Thyroid gland (tissue), 4 donors: Measurements from ENCODE around the gene GALNT15. TPM values are rescaled to one million over a fixed set of nuclear protein-coding genes. Genes with fewer than 3 reads are reported as not detected.

Source experiments
- DNase-seq, 2 donors: peaks; one replicate each; pipeline ENCODE4 v3.0.0-alpha.2; 2019
- H3K27ac ChIP-seq, 3 donors: fragments of 200-600 bp; sonication (generic); 1 replicate in 2 of 3; 2 replicates in 1 of 3; pipeline ENCODE4 v1.5.1; 2016 to 2019; ENCODE audit warnings: mild to moderate bottlenecking in 1 of 3, moderate library complexity in 1 of 3
- H3K27me3 ChIP-seq: fragments of 200-600 bp; sonication (generic); one replicate; pipeline ENCODE4 v1.5.1; 2019
- H3K36me3 ChIP-seq, 2 donors: fragments of 200-600 bp; sonication (generic); one replicate each; pipeline ENCODE4 v1.5.1; 2016 to 2019
- H3K4me1 ChIP-seq, 2 donors: fragments of 200-600 bp; sonication (generic); one replicate each; pipeline ENCODE4 v1.5.1; 2017 to 2019
- H3K4me3 ChIP-seq, 3 donors: fragments of 200-600 bp; sonication (generic); replicated peaks in 1 of 3; 1 replicate in 2 of 3; 2 replicates in 1 of 3; pipeline ENCODE4 v1.5.1; 2016; ENCODE audit warnings: mild to moderate bottlenecking in 1 of 3
- H3K9me3 ChIP-seq: fragments of 200-600 bp; sonication (generic); one replicate; pipeline ENCODE4 v1.5.1; 2017
- POLR2A ChIP-seq, 2 donors: fragments of 450-650 bp; IDR thresholded peaks; one replicate each; pipeline ENCODE4 v1.6.1; 2017; ENCODE audit warnings: antibody characterized with exemption in 2 of 2, mild to moderate bottlenecking in 2 of 2, moderate library complexity in 1 of 2
- WGBS, 2 donors: methylation state at CpG; one replicate each; pipeline ENCODE4 v1.1.5; 2017; 5-methylcytosine and 5-hydroxymethylcytosine counted together
- intact Hi-C: fragments of 100-400 bp; cut with DNase I; formaldehyde crosslinking; loops from one replicate; pipeline ENCODE4 v1.15.1; 2023
- total RNA-seq, 4 donors: library from RNA; depleted of rRNA; stranded (reverse); fragments of >200 nt; gene quantifications; one replicate each; pipeline ENCODE4 v1.2.3, GENCODE V29; 2016
- TF ChIP-seq, protein P1 (sequence below), 6 experiments: fragments of 200-600 bp in 3 of 6; fragments of 450-650 bp in 3 of 6; sonication (generic) in 3 of 6; IDR thresholded peaks; one replicate each; pipeline ENCODE4 v1.5.1; 2016 to 2019; ENCODE audit warnings: antibody characterized with exemption in 6 of 6, mild to moderate bottlenecking in 2 of 6, inconsistent platforms in 1 of 6, moderate library complexity in 1 of 6

Gene GALNT15
- total RNA-seq, 4 donors from 2014 or later = 21.3 to 226 (median 49.4) TPM

DNA sequence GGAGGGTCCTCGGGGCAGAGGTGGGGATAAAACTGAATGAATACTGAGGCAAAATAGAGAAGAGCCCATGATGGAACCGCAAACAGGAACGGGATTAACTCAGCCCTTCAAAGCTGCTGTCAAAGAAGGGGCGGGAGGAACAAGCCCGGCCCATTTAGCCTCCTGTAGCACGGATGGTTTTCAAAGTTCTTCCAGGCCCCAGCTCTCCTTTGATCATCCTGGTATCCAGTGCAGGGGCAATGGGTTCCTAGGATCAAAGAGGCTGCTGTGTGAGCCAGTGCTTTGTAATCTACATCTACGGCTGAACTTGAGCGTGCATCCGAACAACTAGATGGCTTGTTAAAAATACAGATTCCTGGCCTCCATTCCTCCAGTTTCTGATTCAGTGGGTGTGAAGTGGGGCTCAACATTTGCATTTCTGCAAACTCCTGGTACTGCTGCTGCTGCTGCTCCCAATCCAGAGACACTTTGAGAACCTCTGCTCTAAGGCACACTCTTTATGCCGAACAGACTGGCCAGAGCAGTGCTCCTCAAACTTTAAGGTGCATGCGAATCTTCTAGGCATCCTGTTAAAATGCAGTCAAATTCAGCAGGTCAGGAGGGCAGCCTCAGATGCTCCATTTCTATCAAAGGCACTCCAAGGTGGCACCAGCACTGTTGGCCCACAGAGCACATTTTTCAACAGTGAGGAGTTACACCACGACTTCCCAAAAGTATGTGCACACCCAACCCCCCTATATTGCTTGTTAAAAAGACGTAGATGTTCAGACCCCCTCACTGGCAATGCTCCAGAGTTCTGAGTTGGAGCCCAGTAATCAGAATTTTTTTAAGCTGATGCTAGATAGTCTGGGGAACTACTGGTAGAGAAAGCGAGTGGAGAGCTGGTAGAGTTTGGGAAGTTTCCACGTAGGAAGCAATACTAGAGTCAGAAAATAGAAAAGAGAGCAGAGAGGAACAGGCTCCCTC, 5.6 kb downstream of the GALNT15 start:
- no peak for DNase-seq

DNA sequence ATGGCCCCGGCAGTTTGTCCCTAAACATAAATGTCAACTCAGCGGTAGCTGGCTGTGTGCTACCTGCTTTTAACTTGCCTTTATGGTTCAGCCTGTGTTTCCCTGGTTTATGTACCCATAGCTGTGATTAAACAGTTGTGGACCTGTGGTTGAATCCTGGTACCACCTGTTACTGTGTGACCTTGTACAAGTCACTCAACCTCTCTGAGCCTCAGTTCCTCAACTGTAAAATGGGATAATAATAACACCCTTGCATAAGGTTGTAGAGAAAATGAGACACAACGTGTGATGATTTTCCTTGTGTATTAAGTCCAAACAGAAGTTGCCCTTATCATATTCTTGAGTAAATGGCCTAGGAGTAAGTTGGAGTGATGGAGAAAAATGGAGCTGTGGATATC, 6.3 kb downstream of the GALNT15 start:
- no peaks in the 10 kb centered on the region for H3K9me3 ChIP-seq
- H3K27me3 ChIP-seq = no peaks in the 10 kb centered on the region
- TF ChIP-seq, protein P1, sequence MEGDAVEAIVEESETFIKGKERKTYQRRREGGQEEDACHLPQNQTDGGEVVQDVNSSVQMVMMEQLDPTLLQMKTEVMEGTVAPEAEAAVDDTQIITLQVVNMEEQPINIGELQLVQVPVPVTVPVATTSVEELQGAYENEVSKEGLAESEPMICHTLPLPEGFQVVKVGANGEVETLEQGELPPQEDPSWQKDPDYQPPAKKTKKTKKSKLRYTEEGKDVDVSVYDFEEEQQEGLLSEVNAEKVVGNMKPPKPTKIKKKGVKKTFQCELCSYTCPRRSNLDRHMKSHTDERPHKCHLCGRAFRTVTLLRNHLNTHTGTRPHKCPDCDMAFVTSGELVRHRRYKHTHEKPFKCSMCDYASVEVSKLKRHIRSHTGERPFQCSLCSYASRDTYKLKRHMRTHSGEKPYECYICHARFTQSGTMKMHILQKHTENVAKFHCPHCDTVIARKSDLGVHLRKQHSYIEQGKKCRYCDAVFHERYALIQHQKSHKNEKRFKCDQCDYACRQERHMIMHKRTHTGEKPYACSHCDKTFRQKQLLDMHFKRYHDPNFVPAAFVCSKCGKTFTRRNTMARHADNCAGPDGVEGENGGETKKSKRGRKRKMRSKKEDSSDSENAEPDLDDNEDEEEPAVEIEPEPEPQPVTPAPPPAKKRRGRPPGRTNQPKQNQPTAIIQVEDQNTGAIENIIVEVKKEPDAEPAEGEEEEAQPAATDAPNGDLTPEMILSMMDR (IDR thresholded peaks at IDR 0.05) = no peak
- no peak for TF ChIP-seq POLR2A (IDR thresholded peaks at IDR 0.05)
- no peak for DNase-seq
- WGBS, 2 donors = 88% methylated on average over 3 of the region's 3 CpGs
- H3K4me3 ChIP-seq = no peak overlapping the region
- intact Hi-C loops = no loop called here
- H3K4me1 ChIP-seq = no peaks in the 10 kb centered on the region
- no peaks in the 10 kb centered on the region for H3K36me3 ChIP-seq
- no peak overlapping the region for H3K27ac ChIP-seq

More for the DNA sequence above, 5.6 kb downstream of the GALNT15 start:
- Histone ChIP-seq H3K4me1 (peaks cover 2% of the 10 kb centered on the region in 2 donors), H3K27me3 (no peaks in the 10 kb centered on the region), H3K27ac (no peak overlapping the region), H3K4me3 (peak overlapping the region in 1 of 3 donors; percentile 27), H3K9me3 (no peaks in the 10 kb centered on the region), H3K36me3 (no peaks in the 10 kb centered on the region)
- WGBS, 2 donors = 86 to 90% methylated on average over 15 of the region's 15 CpGs
- intact Hi-C loops = loop anchor here (10.0 kb wide), 1 partner anchor 365 kb away; no protein-coding TSS in a partner anchor
- no peak for TF ChIP-seq POLR2A (IDR thresholded peaks at IDR 0.05)
- TF ChIP-seq, protein P1 (IDR thresholded peaks at IDR 0.05) = no peak

DNA sequence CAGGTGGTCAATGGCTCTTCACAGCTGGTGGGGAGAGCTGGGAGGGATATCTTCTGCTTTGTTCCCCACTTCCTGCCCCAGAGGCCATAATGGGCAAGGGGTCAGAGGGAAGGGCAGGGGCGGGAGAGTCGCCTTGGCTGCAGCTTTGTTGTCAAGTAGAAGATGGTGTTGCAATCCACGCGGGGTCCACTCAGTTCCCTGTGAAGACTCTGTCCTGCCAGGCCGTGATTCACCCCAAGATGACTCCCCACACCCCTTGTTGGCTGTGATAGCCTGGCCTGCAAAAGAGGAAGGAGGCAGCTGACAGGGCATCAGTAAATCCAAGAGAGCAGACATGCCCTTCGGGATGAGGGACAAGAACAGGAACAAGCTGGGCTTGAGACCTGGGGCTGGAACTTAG, 6.9 kb downstream of the GALNT15 start:
- H3K4me1 ChIP-seq = no peaks in the 10 kb centered on the region
- no peaks in the 10 kb centered on the region for H3K27me3 ChIP-seq
- H3K27ac ChIP-seq = no peak overlapping the region
- intact Hi-C loops = no loop called here
- 63 to 86% methylated on average over 6 of the region's 6 CpGs for WGBS, 2 donors
- peak; percentile 30 to 42 for DNase-seq
- no peaks in the 10 kb centered on the region for H3K36me3 ChIP-seq
- no peaks in the 10 kb centered on the region for H3K9me3 ChIP-seq
- TF ChIP-seq, protein P1 (IDR thresholded peaks at IDR 0.05) = no peak
- TF ChIP-seq POLR2A (IDR thresholded peaks at IDR 0.05) = no peak
- no peak overlapping the region for H3K4me3 ChIP-seq

DNA sequence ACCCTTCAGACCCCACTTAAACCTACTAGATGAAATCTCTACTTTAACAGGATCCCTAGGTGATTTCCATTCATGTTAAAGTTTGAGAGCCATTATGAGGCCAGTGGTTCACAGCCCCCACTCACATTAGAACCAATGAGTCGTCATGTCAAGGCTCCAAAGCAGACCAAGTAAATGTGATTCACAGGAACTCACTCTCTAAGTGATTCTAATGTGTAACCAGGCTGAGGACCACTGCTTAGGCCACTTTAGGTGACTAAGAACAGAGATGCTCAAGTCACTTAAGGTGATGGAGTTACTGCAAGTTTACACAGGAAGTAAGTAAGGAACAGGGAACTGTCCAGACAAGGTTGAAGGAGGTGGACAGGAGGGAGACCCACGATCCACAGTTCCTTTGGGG, 7.7 kb downstream of the GALNT15 start:
- WGBS, 2 donors = 73 to 74% methylated on average over 2 of the region's 2 CpGs
- Histone ChIP-seq H3K9me3 (no peaks in the 10 kb centered on the region), H3K4me1 (no peaks in the 10 kb centered on the region), H3K4me3 (no peak overlapping the region), H3K36me3 (no peaks in the 10 kb centered on the region), H3K27me3 (no peaks in the 10 kb centered on the region), H3K27ac (no peak overlapping the region)
- TF ChIP-seq, protein P1 (IDR thresholded peaks at IDR 0.05) = no peak
- TF ChIP-seq POLR2A (IDR thresholded peaks at IDR 0.05) = no peak
- no peak for DNase-seq
- intact Hi-C loops = no loop called here

DNA sequence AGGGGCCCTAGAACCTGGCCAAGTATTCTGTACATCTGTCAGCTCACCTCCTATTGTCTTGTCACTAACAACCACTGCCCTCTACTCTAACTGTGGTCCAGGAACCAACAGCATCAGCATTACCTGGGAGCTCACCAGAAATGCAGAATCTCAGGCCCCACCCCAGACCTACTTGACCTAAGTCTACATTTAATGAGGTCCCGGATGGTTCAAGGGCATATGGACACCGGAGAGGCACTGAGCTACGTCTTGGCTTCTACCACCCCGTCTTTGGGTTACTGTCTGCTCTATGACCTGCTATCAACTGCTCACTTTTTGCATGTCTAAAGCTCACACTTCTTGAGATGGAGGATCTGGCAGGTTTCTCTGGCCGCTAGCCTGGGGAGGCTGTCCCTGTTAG, 8.1 kb downstream of the GALNT15 start:
- Histone ChIP-seq H3K9me3 (no peaks in the 10 kb centered on the region), H3K4me1 (no peaks in the 10 kb centered on the region), H3K4me3 (no peak overlapping the region), H3K36me3 (no peaks in the 10 kb centered on the region), H3K27ac (no peak overlapping the region), H3K27me3 (no peaks in the 10 kb centered on the region)
- intact Hi-C loops = no loop called here
- WGBS, 2 donors = 71 to 85% methylated on average over 5 of the region's 5 CpGs
- no peak for TF ChIP-seq POLR2A (IDR thresholded peaks at IDR 0.05)
- TF ChIP-seq, protein P1 (IDR thresholded peaks at IDR 0.05) = no peak
- DNase-seq = no peak
